KBM-7 (cell line): Measurements from ENCODE around the gene PATE3.

Source experiments
- DNase-seq: peaks from one replicate; pipeline ENCODE4 v3.0.0-alpha.2; 2015
- in situ Hi-C: fragments of 300-500 bp; cut with MboI; formaldehyde crosslinking; loops from 2 replicates; pipeline ENCODE4 v1.14.3; 2020; ENCODE audit warnings: low sequenced_read_pairs, low pct_unique_long_range_greater_than_20kb, mixed read lengths

The PATE3 gene

GRCh38 chr11:125833016-125833415 is 45.1 kb downstream of the PATE3 start, which contains the start of gene PATE4:
PATE4 (plus strand) TSS chr11:125833316; CDS start chr11:125833360, 44 bp downstream.
- DNase-seq = no peak
- in situ Hi-C loops = no loop called here

DNA sequence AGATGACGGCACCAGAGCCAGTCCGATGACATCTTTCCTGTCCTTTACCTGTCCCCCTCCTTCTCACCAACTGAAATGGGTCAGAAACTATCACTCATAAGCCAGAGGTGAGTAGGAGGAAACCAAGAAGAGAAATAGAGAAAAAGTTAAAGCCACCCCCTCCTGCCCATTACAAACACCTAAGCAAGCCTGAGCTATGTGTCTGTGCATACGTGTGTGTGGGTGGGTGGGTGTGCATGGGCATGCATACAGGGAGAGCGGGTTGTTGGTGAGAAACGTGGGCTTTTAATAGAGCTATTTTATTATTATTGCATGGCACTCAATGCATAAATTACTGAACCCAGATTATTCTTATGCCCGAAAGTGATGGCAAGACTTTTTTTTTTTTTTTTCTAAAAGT is 47.8 kb downstream of the PATE3 start:
- in situ Hi-C loops = no loop called here
- no peak for DNase-seq
